Hepatocyte (in vitro differentiated cells): ENCODE measurements around the gene LRP1B. TPM values are rescaled to one million over a fixed set of nuclear protein-coding genes. Genes with fewer than 3 reads are reported as not detected.

Experiments used
- DNase-seq: peaks from one replicate; pipeline ENCODE4 v3.0.0-alpha.2; 2016; ENCODE audit warnings: low spot score
- H2AFZ ChIP-seq: fragments of 200-600 bp; sonication (generic); 2 replicates; pipeline ENCODE4 v1.6.0; 2016; ENCODE audit warnings: antibody characterized with exemption, mild to moderate bottlenecking
- H3K27ac ChIP-seq: fragments of 200-600 bp; sonication (generic); 2 replicates; pipeline ENCODE4 v1.5.1; 2016; ENCODE audit warnings: mild to moderate bottlenecking
- H3K27me3 ChIP-seq: fragments of 200-600 bp; sonication (generic); 2 replicates; pipeline ENCODE4 v1.6.1; 2016
- H3K36me3 ChIP-seq: fragments of 200-600 bp; sonication (generic); replicated peaks from 2 replicates; pipeline ENCODE4 v1.5.1; 2016; ENCODE audit warnings: low read depth; ENCODE audit not compliant: insufficient read depth
- H3K4me1 ChIP-seq: fragments of 200-600 bp; sonication (generic); 2 replicates; pipeline ENCODE4 v1.5.1; 2016; ENCODE audit warnings: mild to moderate bottlenecking, moderate library complexity; ENCODE audit not compliant: insufficient read depth
- H3K4me2 ChIP-seq: fragments of 200-600 bp; sonication (generic); 2 replicates; pipeline ENCODE4 v1.6.0; 2016
- H3K4me3 ChIP-seq: fragments of 200-600 bp; sonication (generic); 2 replicates; pipeline ENCODE4 v1.5.1; 2016; ENCODE audit warnings: mild to moderate bottlenecking
- H3K79me2 ChIP-seq: fragments of 200-600 bp; sonication (generic); 2 replicates; pipeline ENCODE4 v1.6.0; 2017; ENCODE audit warnings: mild to moderate bottlenecking
- H3K9me2 ChIP-seq: fragments of 200-600 bp; sonication (generic); replicated peaks from 2 replicates; pipeline ENCODE4 v1.6.0; 2017; ENCODE audit warnings: mild to moderate bottlenecking; ENCODE audit not compliant: insufficient read depth
- H3K9me3 ChIP-seq: fragments of 200-600 bp; sonication (generic); 2 replicates; pipeline ENCODE4 v1.5.1; 2016; ENCODE audit warnings: low read depth, mild to moderate bottlenecking
- H4K20me1 ChIP-seq: fragments of 200-600 bp; sonication (generic); 2 replicates; pipeline ENCODE4 v1.6.0; 2016; ENCODE audit warnings: mild to moderate bottlenecking; ENCODE audit not compliant: insufficient read depth, poor library complexity, severe bottlenecking
- CTCF ChIP-seq: fragments of 200-600 bp; sonication (generic); IDR thresholded peaks from 2 replicates; pipeline ENCODE4 v1.5.1; 2016; ENCODE audit warnings: antibody characterized with exemption, mild to moderate bottlenecking; ENCODE audit not compliant: poor library complexity
- EZH2 ChIP-seq: fragments of 200-600 bp; sonication (generic); IDR thresholded peaks from 2 replicates; pipeline ENCODE4 v1.6.1; 2016; ENCODE audit warnings: antibody characterized with exemption, mild to moderate bottlenecking, borderline replicate concordance
- EZH2phosphoT487 ChIP-seq: fragments of 200-600 bp; sonication (generic); IDR thresholded peaks from one replicate; pipeline ENCODE4 v1.6.1; 2018; ENCODE audit warnings: antibody characterized with exemption, mild to moderate bottlenecking, low read depth, moderate library complexity; ENCODE audit not compliant: unreplicated experiment, severe bottlenecking
- WGBS: methylation state at CpG from one replicate; pipeline ENCODE4 v1.1.6; 2016; ENCODE audit warnings: low lambda C conversion rate; ENCODE audit errors: missing lambda C conversion rate; 5-methylcytosine and 5-hydroxymethylcytosine counted together
- polyA plus RNA-seq: library from polyadenylated mRNA; unstranded; fragments of >200 nt; fragmentation: Nextera tagmentation; extraction: Ambion mirVana; gene quantifications from 2 replicates; pipeline ENCODE4 v1.2.1, GENCODE V29; 2016
- total RNA-seq: library from RNA; depleted of rRNA; stranded (reverse); fragments of >200 nt; gene quantifications from 2 replicates; pipeline ENCODE4 v1.2.3, GENCODE V29; 2014

LRP1B gene
- total and polyA plus RNA-seq, 2 experiments from 2014 or later = 0.65 to 2.0 TPM

GRCh38 chr2:140876015-140876414 is 1254.8 kb downstream of the LRP1B start:
- DNase-seq = no peak
- no peak overlapping the region for H3K4me2 ChIP-seq
- no peak overlapping the region for H3K27ac ChIP-seq
- no peak overlapping the region for H2AFZ ChIP-seq
- WGBS = 100% methylated on average over 1 of the region's 1 CpG
- peaks cover 4% of the 10 kb centered on the region for H3K9me3 ChIP-seq
- no peaks in the 10 kb centered on the region for H3K4me1 ChIP-seq
- no peaks in the 10 kb centered on the region for H3K9me2 ChIP-seq
- TF ChIP-seq EZH2 (no peak), EZH2phosphoT487 (no peak), CTCF (no peak)
- no peaks in the 10 kb centered on the region for H3K27me3 ChIP-seq
- no peaks in the 10 kb centered on the region for H4K20me1 ChIP-seq
- H3K79me2 ChIP-seq = no peaks in the 10 kb centered on the region
- no peaks in the 10 kb centered on the region for H3K36me3 ChIP-seq
- H3K4me3 ChIP-seq = no peak overlapping the region

DNA sequence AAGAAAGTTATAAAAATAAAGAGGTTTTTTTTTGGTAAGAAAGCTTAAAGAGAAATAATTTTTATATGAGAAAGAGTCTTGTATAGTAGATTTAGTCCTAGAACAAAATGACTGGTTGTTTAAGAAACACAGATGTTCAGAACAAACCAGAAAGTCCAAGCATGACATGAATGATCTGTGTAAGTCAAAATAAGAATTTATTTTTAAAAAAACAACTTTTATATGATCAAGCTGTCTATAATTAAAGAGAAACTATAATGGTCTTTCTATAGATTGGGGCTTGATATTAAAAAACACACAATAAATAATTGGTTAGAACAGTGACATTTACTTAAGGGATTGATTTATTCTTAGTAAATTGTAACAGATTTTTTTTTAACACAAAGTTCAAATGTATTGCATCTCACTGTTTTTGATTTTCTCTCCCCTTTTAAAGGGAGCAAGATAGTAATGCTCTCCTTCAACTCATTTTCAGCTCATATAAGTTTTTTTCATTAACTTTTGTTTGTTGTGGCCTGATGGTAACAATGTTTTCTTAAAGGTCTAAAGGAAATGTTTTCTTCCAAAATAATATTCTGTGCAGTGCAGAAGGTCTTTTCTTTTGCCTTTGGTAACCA is 1256.8 kb downstream of the LRP1B start:
- Histone ChIP-seq H3K36me3 (no peaks in the 10 kb centered on the region), H3K9me3 (peaks cover 4% of the 10 kb centered on the region), H4K20me1 (no peaks in the 10 kb centered on the region), H2AFZ (no peak overlapping the region), H3K4me3 (no peak overlapping the region), H3K4me2 (no peak overlapping the region), H3K4me1 (no peaks in the 10 kb centered on the region), H3K27me3 (no peaks in the 10 kb centered on the region), H3K79me2 (no peaks in the 10 kb centered on the region), H3K9me2 (no peaks in the 10 kb centered on the region), H3K27ac (no peak overlapping the region)
- no peak for DNase-seq
- no peak for TF ChIP-seq EZH2
- no peak for TF ChIP-seq EZH2phosphoT487
- no peak for TF ChIP-seq CTCF

DNA sequence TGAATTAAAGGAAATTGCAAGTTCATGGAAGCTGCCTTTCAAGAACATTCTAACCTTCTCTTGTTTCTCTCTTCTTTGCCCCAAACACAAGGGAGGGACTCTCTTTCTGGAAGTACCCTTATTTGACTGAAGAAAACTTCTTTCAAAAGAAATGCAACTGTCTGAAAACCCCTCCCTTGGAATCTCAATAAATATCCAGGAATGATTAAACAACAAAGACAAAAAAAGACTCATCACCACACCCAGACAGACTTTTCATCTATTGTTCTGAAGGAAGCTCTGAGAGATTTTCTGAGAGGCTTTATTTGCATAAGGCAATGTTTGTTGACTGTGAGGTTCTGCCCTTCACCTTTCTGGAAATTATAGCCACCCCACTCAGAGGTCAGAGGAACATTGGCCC is 1260.9 kb downstream of the LRP1B start:
- Histone ChIP-seq H4K20me1 (no peaks in the 10 kb centered on the region), H3K36me3 (no peaks in the 10 kb centered on the region), H3K9me3 (no peaks in the 10 kb centered on the region), H3K27me3 (no peaks in the 10 kb centered on the region), H3K4me3 (no peak overlapping the region), H3K27ac (no peak overlapping the region), H3K4me2 (no peak overlapping the region), H3K9me2 (no peaks in the 10 kb centered on the region), H2AFZ (no peak overlapping the region), H3K4me1 (no peaks in the 10 kb centered on the region), H3K79me2 (no peaks in the 10 kb centered on the region)
- no peak for DNase-seq
- no peak for TF ChIP-seq EZH2

- Histone ChIP-seq H3K27ac (no peak overlapping the region), H4K20me1 (no peaks in the 10 kb centered on the region), H3K4me1 (no peaks in the 10 kb centered on the region), H2AFZ (no peak overlapping the region), H3K36me3 (no peaks in the 10 kb centered on the region), H3K4me3 (no peak overlapping the region), H3K79me2 (no peaks in the 10 kb centered on the region), H3K4me2 (no peak overlapping the region), H3K9me3 (no peaks in the 10 kb centered on the region), H3K27me3 (no peaks in the 10 kb centered on the region), H3K9me2 (no peaks in the 10 kb centered on the region)
- WGBS = 96% methylated on average over 3 of the region's 3 CpGs
- DNase-seq = no peak
- TF ChIP-seq EZH2 (no peak), EZH2phosphoT487 (no peak), CTCF (no peak)
Measured at GRCh38 chr2:140869107-140869506, 1261.7 kb downstream of the LRP1B start.
